ENCODE data around the gene POLR3GL.

GRCh38 chr1:145995964-145996432, 31.5 kb downstream of the POLR3GL start:
- TF ChIP-seq CTCF (IDR thresholded peaks at IDR 0.05) (no peak), POLR2A (IDR thresholded peaks at IDR 0.05) (no peak)

All from breast epithelium (tissue), 3 donors.